ENCODE data around the gene GPATCH1. TPM values are rescaled to one million over a fixed set of nuclear protein-coding genes. Genes with fewer than 3 reads are reported as not detected.

GPATCH1 gene
- total and polyA plus RNA-seq, 2 of the 13 experiments (the other 11 are each of a cell fraction or from before 2014, with no cell fraction given): 6.8 to 6.9 TPM

- TF ChIP-seq ZNF512 (CRISPR knock-in tag; IDR thresholded peaks at IDR 0.05) (no peak), MAF1 (CRISPR knock-in tag; IDR thresholded peaks at IDR 0.05; ENCODE audit: borderline replicate concordance) (no peak), CAMTA2 (CRISPR knock-in tag; IDR thresholded peaks at IDR 0.05; ENCODE audit: borderline replicate concordance) (no peak), ZNF253 (CRISPR knock-in tag; IDR thresholded peaks at IDR 0.05; ENCODE audit: borderline replicate concordance) (no peak), ZNF234 (CRISPR knock-in tag; conservative IDR thresholded peaks at IDR 0.05) (no peak), MYPOP (CRISPR knock-in tag; IDR thresholded peaks at IDR 0.05) (no peak), BRCA1 (CRISPR knock-in tag; IDR thresholded peaks at IDR 0.05) (no peak), FOXP1 (IDR thresholded peaks at IDR 0.05) (no peak), FOXP1 (CRISPR knock-in tag; IDR thresholded peaks at IDR 0.05) (peak; percentile 39; the same call in 1 of the 2 replicates), ZBTB46 (CRISPR knock-in tag; IDR thresholded peaks at IDR 0.05; ENCODE audit: borderline replicate concordance) (no peak), ZNF609 (CRISPR knock-in tag; IDR thresholded peaks at IDR 0.05; ENCODE audit: borderline replicate concordance) (peak; percentile 99), ZNF629 (CRISPR knock-in tag; conservative IDR thresholded peaks at IDR 0.05) (no peak), ZNF263 (CRISPR knock-in tag; IDR thresholded peaks at IDR 0.05) (no peak), ZNF431 (CRISPR knock-in tag; IDR thresholded peaks at IDR 0.05; ENCODE audit: borderline replicate concordance, low read depth) (no peak), DNMT1 (CRISPR knock-in tag; IDR thresholded peaks at IDR 0.05) (no peak), PATZ1 (CRISPR knock-in tag; IDR thresholded peaks at IDR 0.05) (peak; percentile 37; the same call in 1 of the 2 replicates)
Measured at GRCh38 chr19:33100894-33101644, 20.1 kb downstream of the GPATCH1 start (continued).
